HepG2 (cell line): ENCODE measurements around the gene RPS27L. TPM values are rescaled to one million over a fixed set of nuclear protein-coding genes. Genes with fewer than 3 reads are reported as not detected.

Experiments used
- BCL3 ChIP-seq: sonication (generic); formaldehyde crosslinking; IDR thresholded peaks from 2 replicates; pipeline ENCODE4 v1.5.1; 2020; ENCODE audit warnings: mild to moderate bottlenecking, missing genetic modification reagents, moderate library complexity
- CTCF ChIP-seq: sonication (generic); formaldehyde crosslinking; IDR thresholded peaks from 2 replicates; pipeline ENCODE4 v1.5.0; 2020; ENCODE audit warnings: mild to moderate bottlenecking, missing genetic modification reagents, moderate library complexity
- HOXD1 ChIP-seq: sonication (generic); formaldehyde crosslinking; IDR thresholded peaks from 2 replicates; pipeline ENCODE4 v1.5.0; 2020; ENCODE audit warnings: missing genetic modification reagents
- KAT7 ChIP-seq: IDR thresholded peaks from 2 replicates; pipeline ENCODE4 v1.6.1; 2018; ENCODE audit warnings: borderline replicate concordance, missing compliant biosample characterization
- MBNL3 ChIP-seq: fragments of 250-450 bp; sonication (Bioruptor Pico); conservative IDR thresholded peaks from 2 replicates; pipeline ENCODE4 v1.8.0; 2022; ENCODE audit warnings: mild to moderate bottlenecking, inconsistent platforms
- RNF219 ChIP-seq: sonication (generic); formaldehyde crosslinking; IDR thresholded peaks from 2 replicates; pipeline ENCODE4 v1.5.0; 2020; ENCODE audit warnings: mild to moderate bottlenecking, missing genetic modification reagents
- SMARCC2 ChIP-seq: fragments of 450-650 bp; IDR thresholded peaks from 2 replicates; pipeline ENCODE4 v1.6.1; 2017; ENCODE audit warnings: antibody characterized with exemption, mild to moderate bottlenecking
- ZNF101 ChIP-seq: sonication (generic); formaldehyde crosslinking; IDR thresholded peaks from 2 replicates; pipeline ENCODE4 v1.4.0; 2020; ENCODE audit warnings: mild to moderate bottlenecking, low read depth, missing genetic modification reagents, borderline replicate concordance
- ZNF121 ChIP-seq: sonication (generic); formaldehyde crosslinking; IDR thresholded peaks from 2 replicates; pipeline ENCODE4 v1.5.0; 2020; ENCODE audit warnings: mild to moderate bottlenecking, missing genetic modification reagents
- ZNF143 ChIP-seq: sonication (generic); formaldehyde crosslinking; IDR thresholded peaks from 2 replicates; pipeline ENCODE4 v1.4.0; 2020; ENCODE audit warnings: missing genetic modification reagents
- ZNF382 ChIP-seq: sonication (generic); formaldehyde crosslinking; IDR thresholded peaks from 2 replicates; pipeline ENCODE4 v1.5.0; 2020; ENCODE audit warnings: missing genetic modification reagents, mild to moderate bottlenecking, borderline replicate concordance
- ZNF512B ChIP-seq: sonication (generic); formaldehyde crosslinking; IDR thresholded peaks from 2 replicates; pipeline ENCODE4 v1.5.1; 2020; ENCODE audit warnings: missing genetic modification reagents, mild to moderate bottlenecking, borderline replicate concordance
- ZNF605 ChIP-seq: sonication (generic); formaldehyde crosslinking; IDR thresholded peaks from 2 replicates; pipeline ENCODE4 v1.8.0; 2022; ENCODE audit warnings: mild to moderate bottlenecking, missing genetic modification reagents
- ZNF691 ChIP-seq: sonication (generic); formaldehyde crosslinking; IDR thresholded peaks from 2 replicates; pipeline ENCODE4 v1.4.0; 2020; ENCODE audit warnings: missing genetic modification reagents, low read depth, mild to moderate bottlenecking, borderline replicate concordance
- ZSCAN21 ChIP-seq: sonication (generic); formaldehyde crosslinking; IDR thresholded peaks from 2 replicates; pipeline ENCODE4 v1.8.0; 2022; ENCODE audit warnings: mild to moderate bottlenecking, missing genetic modification reagents, moderate library complexity, borderline replicate concordance
- ZUFSP ChIP-seq: sonication (generic); formaldehyde crosslinking; IDR thresholded peaks from 2 replicates; pipeline ENCODE4 v1.9.0; 2021; ENCODE audit warnings: missing genetic modification reagents, mild to moderate bottlenecking, borderline replicate concordance
- polyA plus RNA-seq, 8 experiments: library from polyadenylated mRNA; depleted of rRNA in 3 of 8; stranded (reverse) in 7 of 8; unstranded in 1 of 8; fragments of >200 nt; fragmentation: Illumina TruSeq in 4 of 8; extraction: Trizol in 4 of 8; gene quantifications; 2 replicates each; pipeline versions ENCODE4 v1.2.1 to v1.2.3, GENCODE V29; 2011 to 2016; ENCODE audit warnings: low read depth in 4 of 8, missing spikeins in 1 of 8, mixed read lengths in 1 of 8; ENCODE audit not compliant: insufficient read depth in 1 of 8
- total RNA-seq, 5 experiments: library from RNA; depleted of rRNA; stranded (reverse); fragments of >200 nt; fragmentation: Illumina TruSeq; extraction: Trizol; gene quantifications; 2 replicates each; pipeline ENCODE4 v1.2.3, GENCODE V29; 2016; ENCODE audit warnings: low read depth in 1 of 5

The RPS27L gene
- total and polyA plus RNA-seq, 2 of the 13 experiments (the other 11 are each of a cell fraction or from before 2014, with no cell fraction given) = 231 to 433 TPM

- TF ChIP-seq ZNF382 (CRISPR knock-in tag) = no peak
- no peak for TF ChIP-seq ZNF605 (CRISPR knock-in tag)
- no peak for TF ChIP-seq MBNL3 (CRISPR knock-in tag)
- TF ChIP-seq ZSCAN21 = 0 out of 2 replicates have a peak, but pooled peaks have one; percentile 31
- no peak for TF ChIP-seq SMARCC2
- TF ChIP-seq ZNF121 (CRISPR knock-in tag) = no peak
- no peak for TF ChIP-seq CTCF (CRISPR knock-in tag)
- TF ChIP-seq ZNF691 (CRISPR knock-in tag) = no peak
- TF ChIP-seq ZNF143 (CRISPR knock-in tag) = no peak
- no peak for TF ChIP-seq HOXD1
- no peak for TF ChIP-seq ZNF512B
- no peak for TF ChIP-seq KAT7 (CRISPR knock-in tag)
- no peak for TF ChIP-seq BCL3 (CRISPR knock-in tag)
- TF ChIP-seq ZNF101 (CRISPR knock-in tag) = no peak
- TF ChIP-seq RNF219 (CRISPR knock-in tag) = no peak
- no peak for TF ChIP-seq ZUFSP (CRISPR knock-in tag)
Observed at GRCh38 chr15:63121382-63122001, 35.8 kb downstream of the RPS27L start, which contains the start of gene LACTB (continued).
